ENCODE measurements around the gene APOBEC4.

GRCh38 chr1:183640193-183640592, 12.9 kb downstream of the APOBEC4 start:
- TF ChIP-seq NCOA1 (IDR thresholded peaks at IDR 0.05; ENCODE audit: low read depth) = no peak
- TF ChIP-seq SMAD4 (CRISPR knock-in tag; conservative IDR thresholded peaks at IDR 0.05) = no peak
- no peak for TF ChIP-seq CTCF (IDR thresholded peaks at IDR 0.05 in 2 of 3, conservative IDR thresholded peaks at IDR 0.05 in 1 of 3; ENCODE audit: insufficient read depth in 2 of 3, low read depth in 1 of 3, low read length in 3 of 3)
- no peak for TF ChIP-seq EZH2 (IDR thresholded peaks at IDR 0.05; ENCODE audit: borderline replicate concordance, low read depth, low read length)
- TF ChIP-seq FOXO4 (CRISPR knock-in tag; IDR thresholded peaks at IDR 0.05) = no peak
- no peak for TF ChIP-seq THAP12 (CRISPR knock-in tag; IDR thresholded peaks at IDR 0.05)
- TF ChIP-seq MAX (CRISPR knock-in tag; IDR thresholded peaks at IDR 0.05) = no peak
- TF ChIP-seq POLR2A (conservative IDR thresholded peaks at IDR 0.05) = no peak
- no peak for TF ChIP-seq RNF2 (IDR thresholded peaks at IDR 0.05)
